ENCODE data around the gene CCR9.

DNA sequence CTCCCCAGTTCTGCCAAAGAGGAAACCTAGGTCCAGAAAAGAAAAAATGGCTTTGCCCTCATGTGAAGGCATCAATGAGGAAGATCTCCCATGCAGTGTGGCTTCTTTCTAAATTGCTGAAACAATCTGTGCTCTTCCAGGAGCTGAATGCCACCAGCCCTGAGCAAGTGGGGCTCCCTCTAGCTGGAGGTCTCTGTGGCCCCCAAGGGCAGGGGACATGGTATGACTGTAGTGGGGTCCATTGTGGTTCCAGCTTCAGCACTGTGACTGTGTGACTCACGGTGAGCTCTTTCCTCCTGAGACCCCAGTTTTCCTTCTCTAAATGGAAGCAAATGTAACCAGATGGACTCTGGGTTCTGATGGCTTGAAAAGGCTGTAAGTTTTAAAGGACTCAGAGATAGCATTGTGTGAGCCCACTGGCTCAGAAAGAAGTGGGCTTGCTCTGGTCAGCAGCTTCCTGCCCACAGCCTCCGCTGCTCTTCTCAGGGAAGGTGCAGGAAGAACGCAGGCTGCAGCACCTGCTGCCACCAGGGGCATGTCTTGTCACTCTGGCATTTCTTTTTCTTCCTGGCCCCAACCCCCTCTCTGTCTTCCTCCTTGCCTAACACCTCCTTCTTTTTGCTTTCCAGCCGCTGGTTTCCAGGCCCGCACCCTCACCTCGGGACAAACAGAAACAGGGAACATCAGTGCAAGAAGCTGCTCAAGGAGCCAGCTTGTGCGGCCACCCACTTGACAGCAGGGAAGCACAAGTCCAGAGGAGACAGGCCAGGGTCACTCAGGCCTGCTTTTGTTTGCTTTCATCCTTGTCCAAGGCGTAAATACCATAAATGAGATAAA lies 51.1 kb downstream of the CCR9 start:
- TF ChIP-seq, protein P1, sequence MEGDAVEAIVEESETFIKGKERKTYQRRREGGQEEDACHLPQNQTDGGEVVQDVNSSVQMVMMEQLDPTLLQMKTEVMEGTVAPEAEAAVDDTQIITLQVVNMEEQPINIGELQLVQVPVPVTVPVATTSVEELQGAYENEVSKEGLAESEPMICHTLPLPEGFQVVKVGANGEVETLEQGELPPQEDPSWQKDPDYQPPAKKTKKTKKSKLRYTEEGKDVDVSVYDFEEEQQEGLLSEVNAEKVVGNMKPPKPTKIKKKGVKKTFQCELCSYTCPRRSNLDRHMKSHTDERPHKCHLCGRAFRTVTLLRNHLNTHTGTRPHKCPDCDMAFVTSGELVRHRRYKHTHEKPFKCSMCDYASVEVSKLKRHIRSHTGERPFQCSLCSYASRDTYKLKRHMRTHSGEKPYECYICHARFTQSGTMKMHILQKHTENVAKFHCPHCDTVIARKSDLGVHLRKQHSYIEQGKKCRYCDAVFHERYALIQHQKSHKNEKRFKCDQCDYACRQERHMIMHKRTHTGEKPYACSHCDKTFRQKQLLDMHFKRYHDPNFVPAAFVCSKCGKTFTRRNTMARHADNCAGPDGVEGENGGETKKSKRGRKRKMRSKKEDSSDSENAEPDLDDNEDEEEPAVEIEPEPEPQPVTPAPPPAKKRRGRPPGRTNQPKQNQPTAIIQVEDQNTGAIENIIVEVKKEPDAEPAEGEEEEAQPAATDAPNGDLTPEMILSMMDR (IDR thresholded peaks at IDR 0.05), result no peak
- TF ChIP-seq POLR2A (IDR thresholded peaks at IDR 0.05) (no peak), EP300 (IDR thresholded peaks at IDR 0.05) (no peak)
